Vagina (tissue), 2 donors: ENCODE results near the gene TF. TPM values are rescaled to one million over a fixed set of nuclear protein-coding genes. Genes with fewer than 3 reads are reported as not detected.

Source experiments
- DNase-seq, 2 donors: peaks; one replicate each; pipeline ENCODE4 v3.0.0-alpha.2; 2017; ENCODE audit errors: extremely low spot score in 2 of 2
- H3K27ac ChIP-seq: fragments of 200-600 bp; sonication (generic); one replicate; pipeline ENCODE4 v1.5.1; 2019
- H3K27me3 ChIP-seq: fragments of 200-600 bp; sonication (generic); one replicate; pipeline ENCODE4 v1.5.1; 2019
- H3K36me3 ChIP-seq, 2 donors: fragments of 200-600 bp; sonication (generic); one replicate each; pipeline ENCODE4 v1.5.1; 2017 to 2019
- H3K4me1 ChIP-seq: fragments of 200-600 bp; sonication (generic); one replicate; pipeline ENCODE4 v1.5.1; 2019
- H3K4me3 ChIP-seq, 2 donors: fragments of 200-600 bp; sonication (generic); 1 replicate in 1 of 2; 2 replicates in 1 of 2; pipeline ENCODE4 v1.5.1; 2016 to 2019
- H3K9me3 ChIP-seq: fragments of 200-600 bp; sonication (generic); one replicate; pipeline ENCODE4 v1.5.1; 2019
- POLR2A ChIP-seq, 2 donors: fragments of 450-650 bp; IDR thresholded peaks; one replicate each; pipeline ENCODE4 v1.6.1; 2017; ENCODE audit warnings: antibody characterized with exemption in 2 of 2, mild to moderate bottlenecking in 2 of 2, moderate library complexity in 2 of 2
- POLR2AphosphoS5 ChIP-seq, 2 donors: sonication (generic); formaldehyde crosslinking; IDR thresholded peaks; one replicate each; pipeline ENCODE4 v1.9.0; 2017; ENCODE audit warnings: antibody characterized with exemption in 2 of 2, mild to moderate bottlenecking in 2 of 2, low read depth in 1 of 2; ENCODE audit not compliant: insufficient read depth in 1 of 2
- intact Hi-C: fragments of 100-400 bp; cut with DNase I; formaldehyde crosslinking; loops from one replicate; pipeline ENCODE4 v1.15.1; 2023
- total RNA-seq: library from RNA; depleted of rRNA; stranded (reverse); fragments of >200 nt; gene quantifications from one replicate; pipeline ENCODE4 v1.2.3, GENCODE V29; 2016
- TF ChIP-seq, protein P1 (sequence below), 3 experiments: fragments of 450-650 bp in 2 of 3; fragments of 200-600 bp in 1 of 3; sonication (generic) in 1 of 3; IDR thresholded peaks; one replicate each; pipeline ENCODE4 v1.5.1; 2017 to 2019; ENCODE audit warnings: antibody characterized with exemption in 3 of 3, mild to moderate bottlenecking in 2 of 3, moderate library complexity in 2 of 3

The TF gene
- total RNA-seq, 1 donor from 2014 or later, result 2.9 TPM

DNA sequence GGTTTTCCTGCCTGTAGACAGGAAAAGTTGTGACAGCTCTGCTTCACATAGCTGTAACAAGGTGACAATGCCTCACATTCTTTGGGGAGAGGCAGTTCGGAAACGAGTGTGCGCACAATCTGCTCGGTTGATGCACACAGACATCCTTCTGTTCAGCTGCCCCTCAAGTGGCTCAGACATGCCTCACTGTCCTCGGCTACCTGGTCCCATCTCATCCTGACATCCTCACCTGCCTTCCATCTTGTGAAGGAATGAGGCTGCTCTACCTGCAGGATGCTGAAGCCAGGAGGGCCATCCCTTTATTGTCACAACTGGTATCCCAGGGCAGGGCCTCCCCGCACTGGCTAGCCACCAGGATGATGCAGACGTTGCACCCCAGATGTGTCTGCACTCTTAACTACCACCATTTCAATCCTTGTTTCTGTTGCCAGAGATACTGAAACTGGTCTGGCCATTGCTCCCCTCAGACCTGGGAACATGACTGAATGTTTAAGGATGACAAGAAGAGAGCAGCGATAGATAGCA lies 78.8 kb downstream of the TF start:
- intact Hi-C loops, result loop anchor here (10.0 kb wide), 1 partner anchor 100 kb away; no protein-coding TSS in a partner anchor
- peak in 1 of 2 donors; percentile 70 for DNase-seq
- peaks cover 0 to 21% of the 10 kb centered on the region in 2 donors for H3K36me3 ChIP-seq

DNA sequence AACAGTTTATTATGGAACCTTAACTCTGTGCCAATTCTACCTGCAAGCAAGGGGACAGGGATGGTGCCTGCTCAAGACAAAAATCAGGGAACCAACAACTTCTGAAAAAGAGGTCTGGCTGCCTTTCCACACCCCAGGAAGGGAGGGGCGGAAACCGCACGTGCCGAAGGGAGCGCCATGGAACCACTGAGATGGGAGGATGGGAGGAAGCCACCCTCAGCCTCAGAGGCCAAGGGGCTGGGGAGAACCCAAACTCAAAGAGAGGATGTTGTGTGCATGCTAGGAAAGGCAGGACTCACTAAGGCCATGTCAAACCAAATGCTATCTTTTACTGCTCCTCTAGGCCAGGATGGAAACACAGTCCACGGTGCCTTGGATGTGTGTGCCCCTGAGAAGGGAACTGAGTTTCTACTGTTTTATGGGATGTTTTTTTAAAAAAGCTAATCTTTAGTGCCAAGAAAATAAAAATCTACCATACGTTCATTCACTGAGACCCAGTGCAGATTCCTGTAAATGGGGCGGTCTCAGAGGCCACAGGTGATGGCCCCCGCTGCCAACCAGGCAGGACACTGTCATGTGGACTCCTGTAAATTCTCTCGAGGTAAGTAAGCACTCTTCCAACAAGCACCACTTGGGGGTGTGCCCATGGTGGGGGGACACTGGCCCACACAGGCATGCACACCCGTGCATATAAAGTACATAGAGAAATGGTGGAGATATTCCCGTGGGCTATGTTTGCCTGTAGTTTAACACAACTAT lies 80.0 kb downstream of the TF start:
- Histone ChIP-seq H3K4me1 (peaks cover 4% of the 10 kb centered on the region), H3K27ac (no peak overlapping the region), H3K27me3 (no peaks in the 10 kb centered on the region), H3K4me3 (no peak overlapping the region), H3K9me3 (no peaks in the 10 kb centered on the region), H3K36me3 (peaks cover 0 to 9% of the 10 kb centered on the region in 2 donors)
- TF ChIP-seq, protein P1, sequence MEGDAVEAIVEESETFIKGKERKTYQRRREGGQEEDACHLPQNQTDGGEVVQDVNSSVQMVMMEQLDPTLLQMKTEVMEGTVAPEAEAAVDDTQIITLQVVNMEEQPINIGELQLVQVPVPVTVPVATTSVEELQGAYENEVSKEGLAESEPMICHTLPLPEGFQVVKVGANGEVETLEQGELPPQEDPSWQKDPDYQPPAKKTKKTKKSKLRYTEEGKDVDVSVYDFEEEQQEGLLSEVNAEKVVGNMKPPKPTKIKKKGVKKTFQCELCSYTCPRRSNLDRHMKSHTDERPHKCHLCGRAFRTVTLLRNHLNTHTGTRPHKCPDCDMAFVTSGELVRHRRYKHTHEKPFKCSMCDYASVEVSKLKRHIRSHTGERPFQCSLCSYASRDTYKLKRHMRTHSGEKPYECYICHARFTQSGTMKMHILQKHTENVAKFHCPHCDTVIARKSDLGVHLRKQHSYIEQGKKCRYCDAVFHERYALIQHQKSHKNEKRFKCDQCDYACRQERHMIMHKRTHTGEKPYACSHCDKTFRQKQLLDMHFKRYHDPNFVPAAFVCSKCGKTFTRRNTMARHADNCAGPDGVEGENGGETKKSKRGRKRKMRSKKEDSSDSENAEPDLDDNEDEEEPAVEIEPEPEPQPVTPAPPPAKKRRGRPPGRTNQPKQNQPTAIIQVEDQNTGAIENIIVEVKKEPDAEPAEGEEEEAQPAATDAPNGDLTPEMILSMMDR (IDR thresholded peaks at IDR 0.05), result no peak
- TF ChIP-seq POLR2AphosphoS5 (IDR thresholded peaks at IDR 0.05; ENCODE audit: insufficient read depth in 1 of 2, low read depth in 1 of 2) (no peak), POLR2A (IDR thresholded peaks at IDR 0.05) (no peak)
- DNase-seq, result peak in 1 of 2 donors; percentile 76
- intact Hi-C loops, result loop anchor here (10.0 kb wide), 1 partner anchor 99 kb away; no protein-coding TSS in a partner anchor

More for the DNA sequence above, 78.8 kb downstream of the TF start:
- no peaks in the 10 kb centered on the region for H3K9me3 ChIP-seq
- H3K27me3 ChIP-seq, result no peaks in the 10 kb centered on the region
- H3K4me1 ChIP-seq, result peaks cover 9% of the 10 kb centered on the region
- TF ChIP-seq POLR2AphosphoS5 (IDR thresholded peaks at IDR 0.05; ENCODE audit: insufficient read depth in 1 of 2, low read depth in 1 of 2) (no peak), POLR2A (IDR thresholded peaks at IDR 0.05) (no peak)
- TF ChIP-seq, protein P1 (IDR thresholded peaks at IDR 0.05), result no peak
- no peak overlapping the region for H3K27ac ChIP-seq
- no peak overlapping the region for H3K4me3 ChIP-seq

DNA sequence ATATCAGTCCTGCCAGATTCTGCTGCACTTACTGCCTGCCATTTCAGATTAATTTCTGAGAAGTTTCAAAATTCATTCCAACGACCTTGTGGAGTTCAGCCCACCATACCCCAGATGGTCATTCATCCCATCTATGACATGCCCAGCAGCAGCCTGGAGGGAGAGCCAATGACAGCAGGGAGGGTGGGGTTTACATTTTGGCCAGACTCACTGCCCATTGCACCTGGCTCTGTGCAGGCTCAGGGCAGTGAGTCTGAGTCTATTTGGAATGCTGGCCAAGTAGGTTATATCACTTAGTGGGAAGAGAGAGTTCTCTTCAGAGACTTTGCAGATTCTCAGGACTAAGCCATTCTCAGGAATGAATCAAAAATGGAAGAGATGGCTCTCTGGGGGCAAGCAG lies 80.9 kb downstream of the TF start:
- Histone ChIP-seq H3K4me1 (no peaks in the 10 kb centered on the region), H3K27me3 (no peaks in the 10 kb centered on the region), H3K4me3 (no peak overlapping the region), H3K9me3 (no peaks in the 10 kb centered on the region), H3K36me3 (peaks cover 0 to 5% of the 10 kb centered on the region in 2 donors), H3K27ac (no peak overlapping the region)
- intact Hi-C loops, result loop anchor here (10.0 kb wide), 1 partner anchor 98 kb away; no protein-coding TSS in a partner anchor
- TF ChIP-seq, protein P1 (IDR thresholded peaks at IDR 0.05), result no peak
- no peak for TF ChIP-seq POLR2A (IDR thresholded peaks at IDR 0.05)
- TF ChIP-seq POLR2AphosphoS5 (IDR thresholded peaks at IDR 0.05; ENCODE audit: insufficient read depth in 1 of 2, low read depth in 1 of 2), result no peak
- no peak for DNase-seq

DNA sequence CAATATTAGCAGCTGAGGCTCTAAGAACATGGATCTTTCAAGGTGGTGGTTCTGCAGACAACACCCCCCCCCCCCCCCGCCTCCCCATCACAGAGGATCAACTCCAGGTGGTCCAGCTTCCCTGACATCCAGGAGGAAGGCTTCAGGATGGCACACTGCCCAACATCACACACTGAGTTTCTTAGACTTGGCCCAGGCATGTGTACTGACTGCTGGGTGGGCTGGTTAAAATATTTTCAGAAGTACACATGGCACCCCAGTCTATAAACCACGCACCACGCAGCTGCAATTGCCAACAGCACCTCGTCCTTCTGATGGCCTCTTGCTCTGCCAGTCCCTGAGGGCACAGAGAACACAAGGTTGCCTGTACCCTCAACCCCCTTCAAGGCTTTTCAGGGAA lies 81.5 kb downstream of the TF start:
- intact Hi-C loops, result loop anchor here (10.0 kb wide), 1 partner anchor 97 kb away; no protein-coding TSS in a partner anchor

More for the DNA sequence above, 81.5 kb downstream of the TF start:
- TF ChIP-seq POLR2A (IDR thresholded peaks at IDR 0.05), result no peak
- no peak for TF ChIP-seq POLR2AphosphoS5 (IDR thresholded peaks at IDR 0.05; ENCODE audit: insufficient read depth in 1 of 2, low read depth in 1 of 2)
- TF ChIP-seq, protein P1 (IDR thresholded peaks at IDR 0.05), result no peak
- Histone ChIP-seq H3K36me3 (peaks cover 0 to 5% of the 10 kb centered on the region in 2 donors), H3K9me3 (no peaks in the 10 kb centered on the region), H3K4me3 (no peak overlapping the region), H3K27me3 (no peaks in the 10 kb centered on the region), H3K4me1 (no peaks in the 10 kb centered on the region), H3K27ac (no peak overlapping the region)
- peak in 1 of 2 donors; percentile 72 for DNase-seq
